Measurements from ENCODE around the gene ZP1.
A peak's percentile ranks its signal among the peaks of the same experiment; 100 is the strongest.

Gene ZP1

DNA sequence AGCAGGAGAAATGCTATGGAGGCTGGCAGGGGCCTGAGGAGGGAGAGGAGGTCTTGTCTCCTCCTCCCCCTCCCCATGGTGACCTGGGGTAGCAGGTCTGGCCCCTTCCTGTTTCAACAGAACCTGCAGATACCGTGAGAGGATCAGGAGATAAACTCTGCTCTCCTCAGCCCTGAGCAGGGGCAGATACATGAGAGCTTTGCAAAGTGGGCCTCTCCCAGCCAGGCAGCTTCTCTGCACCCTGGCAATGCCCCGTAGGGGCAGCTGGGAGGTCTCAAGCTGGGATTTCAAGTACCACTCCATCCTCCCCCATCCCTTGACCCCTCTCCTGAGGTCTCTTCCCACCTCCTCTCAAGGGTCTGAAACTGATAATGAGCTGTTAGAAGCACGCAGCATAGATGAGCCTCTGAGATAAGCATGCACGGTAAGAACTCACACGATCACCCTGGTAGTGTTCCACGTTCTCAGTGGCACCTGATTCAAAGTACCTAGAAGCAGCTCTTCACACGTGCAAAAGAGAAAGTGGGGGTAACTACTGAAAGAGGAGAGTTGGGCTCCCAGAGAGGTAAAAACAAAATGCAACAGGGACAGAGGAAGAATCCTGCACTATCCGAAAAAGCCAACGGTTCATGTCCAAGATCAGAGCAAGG, 30.4 kb upstream of the ZP1 start:
- DNase-seq, result no peak
- ATAC-seq (replicated peaks), result no peak
- Mint-ChIP-seq H3K4me3 (no peak overlapping the region), H3K27ac (peak overlapping the region; percentile 13 to 58), H3K9me3 (peaks cover 0 to 3% of the 10 kb centered on the region in 2 donors), H3K36me3 (ENCODE audit: insufficient read depth) (peaks cover 9% of the 10 kb centered on the region), H3K27me3 (peaks cover 18 to 47% of the 10 kb centered on the region in 2 donors), H3K4me1 (ENCODE audit: low read depth in 2 of 2) (peaks cover 10 to 15% of the 10 kb centered on the region in 2 donors)

- ATAC-seq (replicated peaks) (no peak), DNase-seq (no peak)
- Mint-ChIP-seq H3K27ac (no peak overlapping the region), H3K4me3 (no peak overlapping the region), H3K4me1 (ENCODE audit: low read depth in 2 of 2) (peaks cover 21 to 25% of the 10 kb centered on the region in 2 donors), H3K27me3 (peaks cover 9 to 39% of the 10 kb centered on the region in 2 donors), H3K36me3 (ENCODE audit: insufficient read depth) (peaks cover 13% of the 10 kb centered on the region), H3K9me3 (peaks cover 0 to 3% of the 10 kb centered on the region in 2 donors)
Measured at GRCh38 chr11:60838132-60838531, 29.2 kb upstream of the ZP1 start.

DNA sequence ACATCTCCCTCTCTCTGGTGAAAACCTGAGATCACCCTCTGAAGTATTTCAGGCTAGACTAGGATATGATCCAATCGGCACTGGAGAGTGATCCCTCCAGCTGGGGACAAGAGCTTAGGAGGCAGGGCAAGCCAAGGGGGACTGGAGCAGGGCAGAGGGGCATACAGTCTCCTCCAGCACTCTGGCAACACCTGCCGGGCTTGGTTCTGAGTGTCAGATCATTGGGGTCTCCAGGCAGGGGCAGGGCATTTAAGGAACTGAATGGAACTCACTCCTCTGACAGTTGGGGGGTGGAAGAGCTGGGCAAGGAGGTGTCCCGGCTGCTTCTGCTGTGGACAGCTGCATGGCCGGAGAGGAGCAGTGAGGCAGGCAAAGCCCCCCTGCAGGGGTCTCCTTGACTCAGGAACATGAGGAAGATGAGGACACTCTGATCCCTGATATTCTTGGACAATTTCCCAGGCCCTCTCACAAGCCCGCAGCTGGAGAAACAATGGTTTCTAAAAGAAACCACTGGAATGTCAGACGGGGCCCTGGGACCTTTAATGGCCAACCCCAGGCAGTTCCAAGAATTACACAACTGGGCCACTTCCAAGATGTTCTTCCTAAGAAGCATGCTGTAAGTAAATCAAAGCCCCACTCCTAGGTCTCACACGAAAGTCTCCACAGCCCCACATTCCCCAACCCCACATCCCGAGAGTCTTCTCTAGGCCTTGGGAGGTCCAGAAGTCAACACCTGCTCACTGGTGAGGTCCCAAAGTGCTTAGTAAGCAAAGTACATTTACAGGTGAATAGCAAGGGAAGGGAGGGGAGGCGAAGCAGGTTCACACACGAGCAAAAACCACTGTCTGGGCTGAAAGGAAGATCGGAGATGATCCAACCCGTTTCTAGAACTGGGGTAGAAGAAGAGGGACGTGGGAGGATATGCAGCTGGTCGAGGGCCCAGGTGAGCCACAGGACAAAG, 26.6 kb upstream of the ZP1 start:
- DNase-seq (no peak), ATAC-seq (replicated peaks) (no peak)
- Mint-ChIP-seq H3K4me3 (peak overlapping the region; percentile 88 to 90), H3K9me3 (peaks cover 0 to 3% of the 10 kb centered on the region in 2 donors), H3K4me1 (ENCODE audit: low read depth in 2 of 2) (peaks cover 44 to 45% of the 10 kb centered on the region in 2 donors), H3K36me3 (ENCODE audit: insufficient read depth) (peaks cover 23% of the 10 kb centered on the region), H3K27ac (peak overlapping the region; percentile 44 to 89), H3K27me3 (peaks cover 0 to 13% of the 10 kb centered on the region in 2 donors)

DNA sequence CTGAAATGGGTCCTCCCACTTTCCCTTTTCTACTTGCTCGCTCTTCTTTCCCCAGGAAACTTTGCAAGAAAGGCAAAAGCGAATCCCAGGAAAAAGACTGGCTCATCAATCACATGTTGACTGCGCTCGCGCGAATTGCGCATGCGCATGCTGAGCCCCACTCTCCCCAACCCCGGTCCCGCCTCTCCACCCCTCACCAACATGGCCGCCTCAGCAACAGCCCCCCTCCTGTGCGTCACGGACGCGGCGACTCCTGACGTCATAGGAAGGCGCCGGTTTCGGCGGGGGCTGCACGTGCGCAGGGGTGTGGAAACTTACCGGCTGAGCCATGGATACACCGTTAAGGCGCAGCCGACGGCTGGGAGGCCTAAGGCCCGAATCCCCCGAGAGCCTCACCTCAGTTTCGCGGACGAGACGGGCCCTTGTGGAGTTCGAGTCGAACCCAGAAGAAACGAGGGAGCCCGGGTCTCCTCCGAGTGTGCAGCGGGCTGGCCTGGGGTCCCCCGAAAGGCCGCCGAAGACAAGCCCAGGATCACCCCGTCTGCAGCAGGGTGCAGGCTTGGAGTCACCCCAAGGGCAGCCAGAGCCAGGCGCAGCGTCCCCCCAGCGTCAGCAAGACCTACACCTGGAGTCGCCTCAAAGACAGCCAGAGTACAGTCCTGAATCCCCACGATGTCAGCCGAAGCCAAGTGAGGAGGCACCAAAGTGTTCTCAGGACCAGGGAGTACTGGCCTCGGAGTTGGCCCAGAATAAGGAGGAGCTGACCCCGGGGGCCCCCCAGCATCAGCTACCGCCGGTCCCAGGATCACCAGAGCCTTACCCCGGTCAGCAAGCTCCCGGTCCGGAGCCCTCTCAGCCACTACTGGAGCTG, 25.3 kb upstream of the ZP1 start, which contains the start of gene CCDC86:
TSS of gene CCDC86 (plus strand) at position 317 of the 871 bp plus-strand sequence. CDS start at position 329, 12 bp downstream.
- peaks cover 44 to 45% of the 10 kb centered on the region in 2 donors for H3K4me1 Mint-ChIP-seq (ENCODE audit: low read depth in 2 of 2)
- ATAC-seq (replicated peaks) (peak; percentile 97), DNase-seq (peak; percentile 99 to 100 (median 100))
- peaks cover 30% of the 10 kb centered on the region for H3K36me3 Mint-ChIP-seq (ENCODE audit: insufficient read depth)
- peaks cover 0 to 6% of the 10 kb centered on the region in 2 donors for H3K27me3 Mint-ChIP-seq
- peak within 1 kb of the TSS; percentile 89 to 96 for H3K27ac Mint-ChIP-seq
- peak within 1 kb of the TSS; percentile 88 to 90 for H3K4me3 Mint-ChIP-seq
- H3K9me3 Mint-ChIP-seq, result peaks cover 0 to 3% of the 10 kb centered on the region in 2 donors

GRCh38 chr11:60842668-60843600, 24.4 kb upstream of the ZP1 start:
- ATAC-seq (replicated peaks) (no peak), DNase-seq (peak in 1 of 3 experiments; percentile 6)
- Mint-ChIP-seq H3K9me3 (peaks cover 0 to 3% of the 10 kb centered on the region in 2 donors), H3K27ac (peak overlapping the region; percentile 89 to 96), H3K4me1 (ENCODE audit: low read depth in 2 of 2) (peaks cover 44 to 45% of the 10 kb centered on the region in 2 donors), H3K36me3 (ENCODE audit: insufficient read depth) (peaks cover 30% of the 10 kb centered on the region), H3K4me3 (peak overlapping the region; percentile 88 to 90), H3K27me3 (no peaks in the 10 kb centered on the region)

DNA sequence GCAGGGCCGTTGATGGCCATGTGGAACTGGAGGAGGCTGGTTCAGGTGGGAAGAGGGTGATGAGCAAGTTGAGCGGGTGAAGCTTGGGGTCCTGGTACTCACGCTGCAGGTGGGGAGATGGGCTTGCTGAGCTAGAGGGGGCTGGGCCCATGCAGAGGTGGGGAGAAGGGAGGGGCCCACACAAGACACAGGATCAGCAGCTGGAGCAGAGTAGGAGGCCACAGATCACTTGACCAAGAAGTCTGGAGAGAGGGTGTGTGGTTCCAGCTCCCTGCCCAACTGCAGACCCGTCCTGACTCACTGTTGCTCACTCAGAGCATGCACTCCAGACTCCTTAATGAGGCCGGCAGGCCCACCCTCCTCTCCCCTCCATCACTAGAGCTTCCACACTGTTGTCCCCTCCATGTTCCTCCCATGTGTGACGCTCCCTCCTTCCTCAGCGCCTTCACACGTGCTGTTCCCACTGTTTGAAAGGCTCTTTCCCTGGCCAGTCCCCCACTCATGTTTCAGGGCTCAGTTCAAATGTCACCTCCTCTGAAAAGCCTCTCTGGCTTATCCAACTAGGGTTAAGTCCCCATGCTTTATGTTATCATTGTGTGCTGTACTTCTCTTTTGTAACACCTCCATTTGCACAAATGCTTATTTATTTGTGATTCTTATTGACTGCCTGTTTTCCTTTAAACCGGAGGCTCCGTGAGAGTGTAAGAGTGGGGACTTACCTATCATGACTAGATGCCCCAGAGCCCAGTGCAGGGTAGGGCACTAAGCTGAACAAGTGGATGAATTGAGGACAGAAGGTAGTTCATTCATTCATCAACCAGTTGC, 23.1 kb upstream of the ZP1 start:
- ATAC-seq (replicated peaks) (no peak), DNase-seq (no peak)
- Mint-ChIP-seq H3K9me3 (peaks cover 0 to 3% of the 10 kb centered on the region in 2 donors), H3K27me3 (no peaks in the 10 kb centered on the region), H3K4me3 (peak overlapping the region; percentile 88 to 90), H3K4me1 (ENCODE audit: low read depth in 2 of 2) (peaks cover 45% of the 10 kb centered on the region in 2 donors), H3K36me3 (ENCODE audit: insufficient read depth) (peaks cover 34% of the 10 kb centered on the region), H3K27ac (peak overlapping the region; percentile 65 to 96)

- no peak for DNase-seq
- peak overlapping the region; percentile 88 to 90 for H3K4me3 Mint-ChIP-seq
- H3K9me3 Mint-ChIP-seq, result peaks cover 0 to 3% of the 10 kb centered on the region in 2 donors
- H3K4me1 Mint-ChIP-seq (ENCODE audit: low read depth in 2 of 2), result peaks cover 45% of the 10 kb centered on the region in 2 donors
- H3K27ac Mint-ChIP-seq, result peak overlapping the region; percentile 65 to 96
- ATAC-seq (replicated peaks), result no peak
- peaks cover 38% of the 10 kb centered on the region for H3K36me3 Mint-ChIP-seq (ENCODE audit: insufficient read depth)
- H3K27me3 Mint-ChIP-seq, result no peaks in the 10 kb centered on the region
Measured at GRCh38 chr11:60844870-60845221, 22.5 kb upstream of the ZP1 start.

- peaks cover 0 to 3% of the 10 kb centered on the region in 2 donors for H3K9me3 Mint-ChIP-seq
- H3K4me1 Mint-ChIP-seq (ENCODE audit: low read depth in 2 of 2), result peaks cover 45% of the 10 kb centered on the region in 2 donors
- no peak for ATAC-seq (replicated peaks)
- H3K27ac Mint-ChIP-seq, result peak overlapping the region; percentile 65 to 96
- H3K4me3 Mint-ChIP-seq, result no peak overlapping the region
- H3K36me3 Mint-ChIP-seq (ENCODE audit: insufficient read depth), result peaks cover 42% of the 10 kb centered on the region
- no peaks in the 10 kb centered on the region for H3K27me3 Mint-ChIP-seq
- no peak for DNase-seq
Measured at GRCh38 chr11:60845338-60845737, 22.0 kb upstream of the ZP1 start.

- Mint-ChIP-seq H3K27me3 (no peaks in the 10 kb centered on the region), H3K36me3 (ENCODE audit: insufficient read depth) (peaks cover 34% of the 10 kb centered on the region), H3K4me1 (ENCODE audit: low read depth in 2 of 2) (peaks cover 31 to 32% of the 10 kb centered on the region in 2 donors), H3K9me3 (no peaks in the 10 kb centered on the region), H3K27ac (peak overlapping the region in 1 of 2 donors; percentile 77), H3K4me3 (no peak overlapping the region)
- no peak for DNase-seq
- no peak for ATAC-seq (replicated peaks)
Measured at GRCh38 chr11:60847281-60847680, 20.1 kb upstream of the ZP1 start.

DNA sequence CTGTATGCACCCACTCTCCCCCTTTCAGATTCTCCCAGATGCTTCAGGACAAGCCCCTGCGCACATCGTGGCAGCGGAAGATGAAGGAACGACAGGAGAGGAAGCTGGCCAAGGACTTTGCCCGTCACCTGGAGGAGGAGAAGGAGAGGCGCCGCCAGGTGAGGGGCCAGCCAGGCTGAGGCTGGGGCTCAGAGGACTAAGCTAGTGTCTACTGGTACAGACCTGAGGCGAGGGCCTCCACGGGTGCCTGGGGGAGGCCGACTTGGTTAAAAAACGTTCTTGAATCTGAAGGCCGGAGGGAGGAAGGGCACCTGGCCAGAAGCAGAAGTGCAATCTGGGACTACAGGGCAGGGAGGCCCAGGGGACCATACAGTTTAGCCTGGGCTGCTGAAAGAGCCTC, 19.4 kb upstream of the ZP1 start:
- DNase-seq, result no peak
- ATAC-seq (replicated peaks), result no peak
- no peak overlapping the region for H3K4me3 Mint-ChIP-seq

GRCh38 chr11:60848714-60849151, 18.6 kb upstream of the ZP1 start:
- H3K36me3 Mint-ChIP-seq (ENCODE audit: insufficient read depth), result peaks cover 31% of the 10 kb centered on the region
- no peak for ATAC-seq (replicated peaks)
- no peaks in the 10 kb centered on the region for H3K27me3 Mint-ChIP-seq
- no peak overlapping the region for H3K27ac Mint-ChIP-seq
- DNase-seq, result no peak
- peaks cover 18% of the 10 kb centered on the region in 2 donors for H3K4me1 Mint-ChIP-seq (ENCODE audit: low read depth in 2 of 2)
- H3K4me3 Mint-ChIP-seq, result no peak overlapping the region
- no peaks in the 10 kb centered on the region for H3K9me3 Mint-ChIP-seq

More for the DNA sequence above, 19.4 kb upstream of the ZP1 start:
- Mint-ChIP-seq H3K36me3 (ENCODE audit: insufficient read depth) (peaks cover 32% of the 10 kb centered on the region), H3K27ac (no peak overlapping the region), H3K9me3 (no peaks in the 10 kb centered on the region), H3K4me1 (ENCODE audit: low read depth in 2 of 2) (peaks cover 25 to 27% of the 10 kb centered on the region in 2 donors), H3K27me3 (no peaks in the 10 kb centered on the region)
